NCI-H226 (cell line): ENCODE measurements around the gene RAB11FIP4.
A peak's percentile ranks its signal among the peaks of the same experiment; 100 is the strongest.
"Not testable (repeated sequence)": the region's sequence is repeated elsewhere in the genome, so short reads cannot be mapped to it uniquely, and the experiment has no call there.

Experiments used
- DNase-seq: peaks from one replicate; pipeline ENCODE4 v3.0.0-alpha.2; 2015

Gene RAB11FIP4

DNA sequence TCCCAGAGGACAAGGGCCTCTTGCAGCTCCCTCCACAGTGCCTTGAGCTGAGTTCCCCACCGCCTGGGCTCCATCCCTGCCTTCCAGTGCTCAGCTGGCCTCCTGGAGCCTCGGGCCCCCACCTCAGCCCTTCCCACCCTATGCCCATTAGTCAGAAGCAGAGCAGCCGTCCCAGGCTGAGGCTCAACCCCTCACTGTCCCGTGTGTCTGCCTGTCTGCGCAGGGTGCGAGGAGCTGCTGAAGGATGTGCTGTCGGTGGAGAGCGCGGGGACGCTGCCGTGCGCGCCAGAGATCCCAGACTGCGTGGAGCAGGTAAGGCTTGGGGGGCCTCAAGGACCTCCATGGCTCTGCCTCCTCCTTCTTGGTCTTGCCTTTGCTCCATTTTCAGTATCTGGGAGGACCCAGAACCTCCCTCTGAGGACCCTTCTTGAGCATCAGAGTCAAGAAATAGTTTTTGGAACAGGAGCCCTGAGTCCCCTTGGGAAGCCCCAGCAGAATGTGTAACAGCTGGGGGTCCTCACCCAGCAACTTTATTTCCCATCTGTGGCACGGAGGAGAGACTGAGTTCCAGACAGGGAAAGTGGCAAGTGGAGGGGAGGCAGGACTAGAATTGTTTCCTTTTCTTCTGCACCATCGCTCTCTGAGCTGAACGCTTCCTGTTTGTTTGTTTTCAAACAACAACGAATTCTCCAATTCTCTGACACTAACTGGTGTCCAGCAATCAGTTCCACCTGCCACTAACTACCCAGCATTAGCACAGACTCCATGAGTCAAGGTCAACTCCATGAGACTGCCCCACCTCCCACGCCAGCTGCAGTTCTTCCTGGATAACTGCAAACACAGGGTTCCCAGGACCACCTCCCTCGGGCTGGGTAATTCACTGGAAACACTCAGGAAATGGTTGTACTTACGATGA lies 42.6 kb downstream of the RAB11FIP4 start:
- no peak for DNase-seq

DNA sequence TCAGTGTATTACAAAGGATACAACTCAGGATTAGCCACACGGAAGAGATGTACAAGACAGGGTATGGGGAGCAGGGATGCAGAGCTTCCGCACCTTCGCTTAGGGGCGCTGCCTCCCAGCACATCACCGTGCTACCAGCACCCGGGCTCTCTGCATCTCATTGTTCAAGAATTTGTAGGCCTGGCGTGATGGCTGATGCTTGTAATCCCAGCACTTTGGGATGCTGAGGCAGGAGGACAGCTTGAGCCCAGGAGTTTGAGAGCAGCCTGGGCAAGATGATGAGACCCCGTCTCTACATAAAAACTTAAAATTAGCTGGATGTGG lies 43.2 kb downstream of the RAB11FIP4 start:
- no peak for DNase-seq

DNA sequence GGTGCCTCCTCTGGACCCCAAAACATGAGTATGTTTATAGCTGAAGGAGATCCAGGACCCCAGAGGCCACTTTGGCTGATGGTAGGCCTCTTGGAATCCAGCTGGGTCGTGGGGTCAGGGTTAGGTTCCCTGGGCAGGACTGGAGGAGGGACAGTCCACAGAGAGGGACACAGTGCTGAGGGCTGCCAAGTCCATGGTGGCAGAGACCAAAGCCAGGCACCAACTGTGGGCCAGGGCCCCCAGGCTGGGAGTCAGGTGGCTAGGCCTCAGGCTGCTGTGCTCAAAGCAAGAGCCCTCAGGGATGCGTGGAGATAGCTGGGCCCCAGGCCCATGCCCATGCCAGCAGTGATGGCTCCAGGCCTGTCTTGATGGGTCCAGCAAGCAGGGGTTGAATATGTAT lies 44.1 kb downstream of the RAB11FIP4 start:
- no peak for DNase-seq

DNA sequence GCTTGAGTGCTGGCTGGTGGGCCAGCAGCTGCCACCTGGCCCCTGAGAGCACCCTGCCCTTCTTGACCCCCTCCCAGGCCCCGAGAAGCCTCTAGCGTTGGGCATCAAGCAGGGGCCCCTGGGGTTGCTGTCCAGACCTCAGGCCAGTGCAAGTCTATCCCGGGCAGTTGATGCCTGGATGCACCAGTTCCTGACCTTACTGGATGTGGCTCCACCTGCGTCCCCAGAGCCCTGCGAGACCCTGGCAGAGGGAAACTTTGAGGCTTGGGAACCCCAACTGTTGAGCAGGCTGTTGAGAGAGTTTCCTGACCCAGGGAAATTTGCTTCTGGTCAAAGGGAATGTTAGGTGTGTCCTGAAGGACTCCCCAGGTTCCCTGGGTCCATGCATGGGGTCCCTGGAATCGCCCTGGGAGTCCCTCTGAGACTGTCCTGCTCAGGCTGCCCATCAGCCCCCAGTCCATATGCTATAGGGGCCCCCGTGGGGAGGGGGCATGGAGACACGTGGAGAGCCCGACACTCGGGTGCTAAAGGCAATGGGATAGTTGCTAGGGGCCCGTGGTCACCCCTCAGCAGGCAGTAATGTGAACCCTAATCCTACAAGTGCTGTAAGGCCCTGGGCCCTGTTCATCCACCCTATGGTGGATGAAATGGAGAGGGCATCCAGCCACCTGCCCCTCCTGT lies 46.4 kb downstream of the RAB11FIP4 start:
- DNase-seq: no peak

DNA sequence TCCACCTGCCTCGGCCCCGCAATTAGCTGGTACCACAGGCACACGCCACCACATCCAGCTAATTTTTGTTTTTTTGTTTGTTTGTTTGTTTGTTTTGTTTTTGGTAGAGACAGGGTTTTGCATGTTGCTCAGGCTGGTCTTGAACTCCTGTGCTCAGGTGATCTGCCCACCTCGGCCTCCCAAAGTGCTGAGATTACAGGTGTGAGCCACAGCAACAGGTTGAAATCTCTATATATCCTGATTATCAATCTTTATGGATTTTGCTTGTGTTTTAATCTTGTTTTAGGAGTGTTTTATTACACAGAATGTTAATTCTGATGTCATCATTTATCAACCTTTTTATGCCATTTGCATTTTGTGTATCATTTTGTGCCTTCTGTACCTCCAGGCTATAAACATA lies 48.2 kb downstream of the RAB11FIP4 start:
- DNase-seq: no peak

DNA sequence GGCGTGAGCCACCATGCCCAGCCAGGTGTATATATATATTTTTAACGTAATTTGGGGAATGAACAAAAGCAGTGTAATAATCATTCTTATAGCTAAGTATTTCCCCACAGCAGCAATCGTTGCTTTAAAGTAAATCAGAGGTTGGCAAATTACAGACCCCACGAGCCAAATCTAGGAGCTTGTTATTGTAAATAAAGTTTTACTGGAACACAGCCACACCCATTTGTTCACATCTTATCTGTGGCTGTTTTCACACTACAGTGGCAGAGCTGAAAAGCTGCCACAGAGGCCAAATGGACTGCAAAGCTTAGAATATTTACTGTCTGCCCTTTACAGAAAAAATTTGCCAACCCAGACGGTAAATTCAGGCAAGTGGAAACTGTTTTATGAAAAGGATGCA lies 50.8 kb downstream of the RAB11FIP4 start:
- DNase-seq: no peak

DNA sequence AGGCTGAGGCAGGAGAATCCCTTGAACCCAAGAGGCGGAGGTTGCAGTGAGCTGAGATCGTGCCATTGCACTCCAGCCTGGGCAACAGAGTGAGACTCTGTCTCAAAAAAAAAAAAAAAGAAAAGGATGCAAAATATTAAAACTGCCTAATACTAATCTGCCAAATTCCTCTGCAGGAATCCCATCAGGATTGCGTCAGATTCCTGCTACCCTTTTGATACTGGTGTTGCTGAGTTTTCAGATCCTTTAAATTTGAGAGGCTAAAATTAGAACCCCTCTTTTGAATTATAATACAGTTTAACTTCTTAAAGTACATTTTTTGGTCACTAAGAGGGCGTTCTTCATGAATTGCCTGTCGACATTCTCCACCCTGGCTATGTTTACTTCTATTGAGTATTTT lies 51.4 kb downstream of the RAB11FIP4 start:
- not testable (repeated sequence) for DNase-seq

DNA sequence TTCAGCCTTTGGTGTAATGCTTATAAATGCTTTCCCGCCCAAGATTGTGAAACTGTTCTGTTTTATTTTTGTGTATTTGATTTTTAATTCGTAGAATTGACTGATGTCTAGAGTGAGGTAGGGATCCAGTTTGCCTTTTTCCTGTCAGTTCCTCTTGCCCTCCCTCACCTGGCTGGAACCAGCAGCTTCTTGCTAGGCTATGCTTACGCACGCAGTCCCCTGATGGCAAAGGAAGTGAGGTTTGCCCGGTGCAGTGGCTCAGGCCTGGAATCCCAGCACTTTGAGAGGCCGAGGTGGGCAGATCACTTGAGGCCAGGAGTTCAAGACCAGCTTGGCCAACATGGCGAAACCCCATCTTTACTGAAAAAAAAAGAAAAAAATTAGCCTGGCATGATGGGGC lies 51.9 kb downstream of the RAB11FIP4 start:
- DNase-seq: no peak

DNA sequence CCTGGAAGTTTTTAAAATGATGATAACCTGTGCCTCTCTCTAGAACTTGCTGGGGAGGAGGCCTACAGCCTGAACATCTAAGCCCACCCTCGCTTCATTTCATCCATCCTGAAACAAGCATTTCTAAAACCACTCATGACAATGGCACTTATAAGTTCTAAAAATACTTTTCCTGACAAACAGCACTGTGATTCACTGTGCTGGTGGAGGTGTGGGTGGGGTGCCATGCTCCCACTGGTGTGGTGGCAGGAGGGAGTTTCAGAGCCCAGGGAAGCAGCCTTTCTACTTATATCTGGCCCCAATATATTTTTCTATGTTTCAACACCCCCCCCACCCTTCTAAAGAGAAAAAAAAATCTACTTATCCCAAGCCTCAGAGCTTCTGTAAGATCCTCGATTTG lies 52.6 kb downstream of the RAB11FIP4 start:
- no peak for DNase-seq

DNA sequence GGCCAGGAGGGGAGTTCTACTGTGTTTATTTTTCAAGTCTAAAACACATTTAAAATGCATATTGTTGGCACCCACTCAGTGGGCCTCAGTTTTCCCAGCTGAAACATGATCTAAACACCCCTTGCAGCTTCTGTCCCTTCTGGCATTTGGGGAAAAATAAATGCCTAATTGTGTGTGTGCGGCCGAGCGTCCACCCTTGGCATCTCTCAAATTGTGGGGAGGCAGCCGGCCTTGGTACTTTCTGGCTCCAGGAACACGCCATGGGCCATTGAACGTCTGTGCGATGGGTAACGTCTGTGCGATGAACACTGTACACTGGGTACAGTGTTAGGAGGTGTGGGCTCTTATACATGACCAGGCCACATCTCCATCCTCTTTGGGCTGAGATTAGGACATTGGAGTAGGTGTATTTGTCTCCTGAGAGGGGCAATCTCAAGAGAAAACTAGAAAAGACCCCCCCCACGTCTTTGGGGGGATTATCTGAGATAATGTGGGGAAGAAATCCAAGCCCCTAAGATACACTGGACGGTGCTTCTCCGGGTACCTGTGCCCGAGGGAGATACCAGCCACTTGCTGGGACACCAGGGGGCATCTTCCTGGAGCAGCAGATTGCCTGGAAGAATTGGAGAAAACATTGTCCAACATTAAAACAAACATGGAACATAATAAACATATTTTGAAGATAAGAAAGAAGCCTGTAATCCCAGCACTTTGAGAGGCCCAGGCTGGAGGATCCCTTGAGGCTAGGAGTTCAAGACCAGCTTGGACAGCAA lies 54.9 kb downstream of the RAB11FIP4 start:
- DNase-seq: no peak

DNA sequence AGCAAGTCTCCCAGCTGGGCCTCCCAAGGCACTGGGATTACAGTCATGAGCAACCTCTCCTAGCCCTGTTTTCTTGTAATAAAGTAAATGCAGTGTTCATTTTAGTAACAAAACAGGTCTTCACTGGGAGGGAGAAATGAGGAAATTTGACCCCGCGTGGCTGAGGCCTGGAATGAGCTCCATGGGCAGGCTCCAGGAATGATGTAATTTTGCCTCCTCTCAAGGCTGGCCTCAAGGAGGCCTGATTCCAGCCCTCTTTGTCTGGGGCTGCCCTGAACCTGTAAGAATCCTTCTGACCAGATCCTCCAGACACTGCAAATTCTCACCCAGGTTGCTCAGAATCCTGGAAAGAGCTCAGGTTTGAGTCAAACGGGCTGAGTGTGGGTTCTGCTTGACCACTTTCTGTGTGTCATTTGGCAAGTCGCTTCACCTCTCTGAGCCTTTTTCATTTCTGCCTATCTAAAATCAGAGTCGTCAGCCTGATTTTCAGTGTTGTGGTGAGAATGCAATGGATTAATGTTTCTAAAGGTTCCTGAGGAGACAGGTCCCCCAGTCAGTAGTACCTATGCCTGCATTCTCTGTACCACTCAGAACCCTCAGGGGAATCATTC lies 57.1 kb downstream of the RAB11FIP4 start:
- peak; percentile 47 for DNase-seq

DNA sequence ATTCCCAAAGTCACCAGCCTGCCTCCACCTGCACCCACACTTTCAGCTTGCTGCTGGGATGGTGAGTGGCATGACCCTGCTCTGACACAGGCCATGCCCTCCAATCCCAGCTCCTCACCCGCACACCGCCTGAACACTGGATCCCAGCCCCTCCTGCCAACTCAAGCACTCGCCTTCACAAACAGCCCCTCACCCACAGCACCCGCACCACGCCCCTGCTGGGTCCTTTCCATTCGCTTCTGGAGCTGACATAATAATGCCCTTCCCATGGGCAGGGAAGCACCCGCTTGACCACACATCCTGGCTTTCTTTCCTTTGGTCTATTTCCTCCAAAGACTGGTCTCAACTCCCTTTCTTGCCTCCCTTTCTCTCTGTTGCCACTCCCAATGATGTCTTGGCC lies 57.6 kb downstream of the RAB11FIP4 start:
- no peak for DNase-seq

DNA sequence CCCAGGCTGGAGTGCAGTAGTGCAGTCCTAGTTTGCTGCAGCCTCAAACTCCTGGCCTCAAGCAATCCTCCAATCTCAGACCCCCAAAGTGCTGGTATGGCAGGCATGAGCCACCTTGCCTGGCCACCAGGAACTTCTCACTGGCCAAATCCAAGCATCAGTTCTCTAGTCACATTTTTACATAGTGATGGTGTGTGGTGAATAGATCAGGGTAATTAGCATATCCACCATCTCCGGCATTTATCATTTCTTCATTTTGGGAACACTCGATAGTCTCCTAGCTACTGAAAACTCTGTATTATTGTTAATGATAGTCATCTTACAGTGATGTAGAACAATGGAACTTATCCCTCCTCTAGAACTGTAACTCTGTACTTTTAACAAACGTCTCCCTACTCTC lies 58.3 kb downstream of the RAB11FIP4 start:
- no peak for DNase-seq

DNA sequence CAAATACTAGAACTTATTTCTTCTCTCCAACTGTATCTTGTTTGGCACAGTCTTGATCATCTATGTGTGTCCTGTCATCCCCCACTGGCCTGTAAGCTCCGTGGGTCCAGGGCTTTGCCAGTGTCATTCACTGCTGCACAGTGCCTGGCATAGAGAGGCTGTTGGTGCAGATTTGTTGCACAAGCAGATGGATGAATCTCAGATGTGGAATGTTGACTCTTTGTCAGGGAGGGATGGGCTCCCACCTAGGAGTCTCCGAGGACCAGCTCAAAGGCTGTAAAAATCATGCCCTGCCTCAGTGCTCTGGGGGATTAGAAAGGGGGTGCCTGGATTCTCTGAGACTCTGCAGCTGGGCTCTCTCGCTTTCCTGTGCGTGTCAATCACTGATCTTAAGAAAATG lies 60.6 kb downstream of the RAB11FIP4 start:
- no peak for DNase-seq

DNA sequence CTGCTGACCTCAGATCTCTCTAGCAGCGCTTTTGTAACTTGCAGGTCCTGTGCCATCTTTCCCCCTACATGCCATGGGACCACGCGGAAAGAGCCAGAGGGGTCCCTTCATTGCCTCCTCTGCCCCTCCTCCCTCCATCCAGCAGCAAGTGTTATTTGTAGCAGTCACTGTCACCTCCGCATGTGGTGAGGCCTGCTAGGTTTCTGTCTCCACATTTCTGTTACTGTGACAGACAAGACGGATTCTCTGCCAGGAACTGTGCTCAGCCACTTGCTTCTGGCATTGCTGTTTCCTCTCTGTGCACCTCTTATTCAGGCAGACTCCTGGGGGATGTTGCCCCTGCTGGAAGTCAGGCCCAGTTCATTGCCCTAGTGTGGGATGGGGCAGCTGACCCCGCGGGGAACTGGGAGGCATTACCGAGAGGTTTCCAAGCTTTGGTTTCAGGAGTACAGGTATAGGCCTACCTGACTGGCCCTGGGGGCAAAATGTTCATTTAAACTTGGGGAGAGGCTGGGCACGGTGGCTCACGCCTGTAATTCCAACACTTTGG lies 61.2 kb downstream of the RAB11FIP4 start:
- no peak for DNase-seq

DNA sequence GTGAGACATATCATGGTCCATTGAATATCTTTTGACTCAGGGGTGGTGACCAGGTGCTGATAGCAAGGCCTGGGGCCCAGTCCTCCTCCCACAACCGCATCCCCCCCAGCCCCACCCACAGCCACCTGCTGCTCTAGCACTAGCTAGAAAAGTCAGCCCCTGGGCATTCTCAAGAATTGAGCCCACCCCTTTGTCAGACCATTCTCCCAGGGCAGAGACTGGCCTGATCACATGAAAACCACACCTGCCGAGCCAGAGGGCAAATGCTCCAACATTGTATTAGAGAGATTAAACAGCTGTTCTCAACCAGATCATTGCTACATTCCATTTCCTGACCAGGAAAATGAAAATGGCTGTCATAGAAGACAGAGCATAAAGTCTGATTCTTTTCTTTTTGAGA lies 62.4 kb downstream of the RAB11FIP4 start:
- no peak for DNase-seq

DNA sequence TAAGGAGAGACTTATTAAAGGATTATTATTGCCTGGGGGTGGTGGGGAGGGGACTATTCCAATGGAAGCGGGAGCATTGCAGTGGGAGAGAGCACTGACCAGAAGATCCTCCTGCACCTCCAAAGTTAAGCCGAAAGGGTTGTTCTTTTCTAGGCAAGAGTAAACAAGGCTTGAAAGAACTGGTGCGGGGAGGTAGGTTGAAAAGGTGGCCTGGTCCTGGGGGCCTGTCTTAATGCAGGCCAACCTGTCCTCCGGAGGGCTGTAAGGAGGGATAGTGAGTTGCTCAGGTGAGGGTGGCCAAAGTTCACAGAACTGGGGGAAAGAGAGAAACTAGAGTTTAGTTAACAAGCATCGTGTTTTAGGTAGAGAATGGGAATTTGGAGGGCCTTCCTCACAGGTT lies 65.3 kb downstream of the RAB11FIP4 start:
- DNase-seq: no peak

DNA sequence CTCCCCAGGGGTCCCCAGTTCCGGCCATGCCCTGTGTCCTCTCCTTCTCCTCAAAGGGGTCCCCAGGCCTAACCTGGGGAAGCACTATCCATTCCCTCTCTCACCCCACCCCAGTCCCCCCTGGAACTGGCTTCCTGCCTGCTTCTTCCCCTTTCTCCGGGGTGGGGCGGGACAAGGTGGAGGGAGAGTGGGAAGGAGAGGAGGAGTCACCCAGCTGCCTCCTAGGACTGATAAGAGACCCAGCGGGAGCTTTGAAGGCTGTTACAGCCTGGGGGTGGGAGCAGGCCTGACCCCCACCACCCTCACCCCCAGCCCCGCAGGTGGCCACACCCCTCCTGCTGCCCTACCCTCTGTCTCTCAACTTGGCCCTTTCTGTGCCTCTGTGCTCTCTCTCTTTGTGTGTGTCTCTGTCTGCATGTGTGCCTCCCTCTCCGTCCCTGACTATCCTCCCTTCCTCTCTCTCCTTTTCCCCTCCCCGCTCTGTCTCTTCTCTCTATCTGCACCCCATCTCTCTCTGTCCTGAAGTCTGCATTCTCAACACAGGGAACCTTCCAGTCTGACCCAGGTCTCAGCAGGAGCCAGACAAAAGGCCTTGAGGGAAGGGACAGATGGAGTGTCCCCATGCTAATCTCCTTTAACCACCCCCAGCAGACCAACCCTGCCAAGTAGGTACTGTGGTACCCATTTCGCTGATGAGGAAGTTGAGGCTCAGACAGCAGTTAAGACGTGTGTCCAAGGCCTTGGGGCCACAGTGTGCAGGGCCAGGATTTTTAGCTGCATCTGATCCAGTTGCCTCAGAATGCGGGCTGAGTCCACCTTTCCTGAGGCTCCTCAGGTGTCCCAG lies 66.1 kb downstream of the RAB11FIP4 start:
- DNase-seq: no peak

DNA sequence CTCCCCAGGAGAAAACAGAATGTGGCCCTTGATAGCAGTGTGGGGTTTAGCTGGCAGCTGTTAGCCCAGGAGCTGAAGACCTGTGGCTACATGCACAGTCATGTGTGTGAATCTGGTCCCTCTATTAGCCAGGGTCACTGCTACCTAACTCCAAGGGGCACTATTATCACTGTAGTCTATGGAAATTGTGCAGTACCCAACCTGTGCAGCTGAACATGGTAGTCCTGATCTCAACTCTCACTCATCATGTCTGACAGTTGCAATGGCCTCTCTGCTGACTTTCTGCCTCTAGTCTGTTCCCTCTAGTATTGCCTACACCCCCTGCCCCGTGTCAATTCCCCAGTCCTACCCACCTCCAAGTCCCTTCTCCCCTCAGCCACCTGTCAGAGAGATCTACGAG lies 67.4 kb downstream of the RAB11FIP4 start:
- no peak for DNase-seq

DNA sequence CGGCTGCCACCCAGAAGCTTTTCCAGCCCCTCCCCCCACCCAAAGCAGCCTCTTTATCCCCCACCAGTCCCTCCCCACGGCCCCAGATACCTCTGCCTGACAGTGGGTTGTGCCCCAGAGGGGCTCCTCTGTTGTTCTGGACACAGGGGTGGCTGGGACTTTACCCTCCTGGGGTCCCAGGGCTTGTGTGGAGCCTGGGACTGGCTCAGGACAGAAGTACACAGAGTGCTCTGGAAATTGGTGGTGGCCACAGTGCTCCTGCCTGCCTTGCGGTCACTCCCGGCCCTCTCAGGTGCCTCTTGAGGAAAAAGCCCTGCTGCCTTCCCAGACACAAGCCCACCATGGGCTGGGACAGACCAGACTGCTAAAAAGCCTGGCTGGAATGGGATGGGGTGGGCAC lies 68.2 kb downstream of the RAB11FIP4 start:
- DNase-seq: no peak

DNA sequence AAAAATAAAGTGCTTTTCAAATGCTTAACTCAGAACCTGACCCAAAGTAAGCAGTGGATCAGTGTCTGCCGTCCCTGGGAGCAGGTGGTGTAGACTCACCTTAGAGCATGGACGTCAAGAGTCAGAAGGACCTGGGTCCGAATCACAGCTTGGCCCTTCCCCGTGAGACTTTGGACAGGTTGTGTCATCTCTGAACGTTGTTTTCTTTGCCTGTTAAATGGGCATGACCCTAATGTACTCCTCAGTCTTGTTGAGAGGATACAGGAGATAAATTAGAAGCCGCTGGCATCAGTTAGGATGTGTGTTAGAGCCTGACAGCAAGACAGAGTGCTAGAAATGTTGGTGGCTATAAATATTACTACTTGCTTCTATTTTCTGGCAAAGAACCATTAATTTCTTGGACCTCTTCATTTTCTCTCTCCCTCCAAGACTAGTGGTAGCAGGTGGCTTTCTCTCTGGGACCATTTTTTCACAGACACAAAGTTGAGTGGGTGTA lies 68.8 kb downstream of the RAB11FIP4 start:
- no peak for DNase-seq
